ENCODE results near the gene SGPP2. TPM values are rescaled to one million over a fixed set of nuclear protein-coding genes. Genes with fewer than 3 reads are reported as not detected.

Gene SGPP2
- total and polyA plus RNA-seq, 2 donors (not counting 3 experiments of a cell fraction or from before 2014, with no cell fraction given): not detected

- Histone ChIP-seq H3K4me3 (replicated peaks in 1 of 3; ENCODE audit: insufficient read depth in 1 of 3, low read depth in 1 of 3, low read length in 3 of 3) (no peak overlapping the region), H3K9me3 (replicated peaks; ENCODE audit: control insufficient read depth, insufficient read depth, low read length) (no peaks in the 10 kb centered on the region), H3K4me2 (ENCODE audit: insufficient read depth, low read length) (no peak overlapping the region), H4K20me1 (replicated peaks; ENCODE audit: control insufficient read depth, extremely low read depth, insufficient read depth, low read length) (no peaks in the 10 kb centered on the region), H3K36me3 (ENCODE audit: control insufficient read depth in 2 of 2, extremely low read depth in 1 of 2, insufficient read depth in 2 of 2, low read length in 2 of 2) (no peaks in the 10 kb centered on the region), H3K27ac (ENCODE audit: insufficient read depth, low read depth, low read length) (no peak overlapping the region), H2AFZ (ENCODE audit: low read depth, low read length) (no peak overlapping the region), H3K27me3 (ENCODE audit: control insufficient read depth in 2 of 2, insufficient read depth in 2 of 2, low read length in 2 of 2) (no peaks in the 10 kb centered on the region), H3K4me1 (ENCODE audit: control insufficient read depth, extremely low read depth, insufficient read depth, low read length) (no peaks in the 10 kb centered on the region), H3K9ac (replicated peaks; ENCODE audit: extremely low read depth, insufficient read depth, low read length) (no peak overlapping the region), H3K79me2 (ENCODE audit: control insufficient read depth, insufficient read depth, low read length) (no peaks in the 10 kb centered on the region), H3K9me1 (replicated peaks; ENCODE audit: control insufficient read depth, extremely low read depth, insufficient read depth, low read length) (no peaks in the 10 kb centered on the region)
- DNase-seq (ENCODE audit: low read depth, low spot score) (no peak), FAIRE-seq (no peak)
- ChIA-PET POLR2A (no interaction called here), CTCF (no interaction called here)
- BruUV-seq (replicated peaks): no TSS peak
- TF ChIP-seq POLR2AphosphoS5 (IDR thresholded peaks at IDR 0.05; ENCODE audit: insufficient read depth, low read depth, low read length): no peak
- TF ChIP-seq GATA2 (IDR thresholded peaks at IDR 0.05; ENCODE audit: insufficient read depth, insufficient read length, low read depth, low read length): no peak
- TF ChIP-seq EZH2 (IDR thresholded peaks at IDR 0.05; ENCODE audit: borderline replicate concordance, low read depth, low read length, severe bottlenecking): no peak
- TF ChIP-seq MAX (IDR thresholded peaks at IDR 0.05; ENCODE audit: insufficient read depth, insufficient read length): no peak
- no peak for TF ChIP-seq POLR2A (IDR thresholded peaks at IDR 0.05; ENCODE audit: low read depth, low read length)
- TF ChIP-seq JUN (IDR thresholded peaks at IDR 0.05; ENCODE audit: borderline replicate concordance, insufficient read depth, insufficient read length, low read depth): no peak
- no peak for TF ChIP-seq CTCF (IDR thresholded peaks at IDR 0.05; ENCODE audit: extremely low read depth in 1 of 2, insufficient read depth in 1 of 2, low read depth in 1 of 2, low read length in 2 of 2)
- TF ChIP-seq MYC (IDR thresholded peaks at IDR 0.05; ENCODE audit: low read depth, low read length): no peak
- dilution Hi-C loops (cut with MboI; ENCODE audit: extremely low pct_ligation_motif_present, low sequenced_read_pairs) (no loop called here), intact Hi-C loops (cut with micrococcal nuclease) (no loop called here)
Measured at GRCh38 chr2:222492683-222493082, 68.3 kb downstream of the SGPP2 start.
